HFFc6 (cell line): Measurements from ENCODE around the gene HOXC5. TPM values are rescaled to one million over a fixed set of nuclear protein-coding genes. Genes with fewer than 3 reads are reported as not detected.

Experiments used
- DNase-seq: peaks from one replicate; pipeline ENCODE4 v3.0.0-alpha.2; 2018
- H3K27ac Mint-ChIP-seq: 2 replicates; pipeline ENCODE4 v1.8.0; 2020; ENCODE audit warnings: mild to moderate bottlenecking, mixed read lengths
- H3K27me3 Mint-ChIP-seq: 2 replicates; pipeline ENCODE4 v1.8.0; 2021; ENCODE audit warnings: mild to moderate bottlenecking, moderate library complexity, mixed read lengths; ENCODE audit not compliant: insufficient read depth
- H3K36me3 Mint-ChIP-seq: 2 replicates; pipeline ENCODE4 v1.8.0; 2021; ENCODE audit warnings: low read depth, mixed read lengths
- H3K4me1 Mint-ChIP-seq: 2 replicates; pipeline ENCODE4 v1.8.0; 2020; ENCODE audit warnings: low read depth, mixed read lengths
- H3K4me3 Mint-ChIP-seq: 2 replicates; pipeline ENCODE4 v1.8.0; 2020; ENCODE audit warnings: mild to moderate bottlenecking, moderate library complexity, mixed read lengths
- H3K9me3 Mint-ChIP-seq: 2 replicates; pipeline ENCODE4 v1.8.0; 2020; ENCODE audit warnings: mild to moderate bottlenecking, mixed read lengths
- CTCF ChIP-seq: fragments of 200-600 bp; sonication (generic); IDR thresholded peaks from 2 replicates; pipeline ENCODE4 v1.5.0; 2021; ENCODE audit warnings: antibody characterized with exemption, mild to moderate bottlenecking
- total RNA-seq, 6 experiments: library from RNA; stranded (reverse); fragmentation: NEBNext Ultra II Directional; extraction: Animal tissue kit (Norgen Biotek cat#: 25700); gene quantifications; 2 replicates in 1 of 6; 3 replicates in 5 of 6; pipeline ENCODE4 v1.2.3, GENCODE V29; 2021

Gene HOXC5
- total RNA-seq, 6 experiments from 2014 or later: 0.13 TPM; not detected in 5

GRCh38 chr12:54012631-54013409 is 20.0 kb upstream of the HOXC5 start:
- TF ChIP-seq CTCF: no peak
- H3K27ac Mint-ChIP-seq: no peak overlapping the region
- H3K27me3 Mint-ChIP-seq: peaks cover 69% of the 10 kb centered on the region
- H3K9me3 Mint-ChIP-seq: no peaks in the 10 kb centered on the region
- H3K4me3 Mint-ChIP-seq: no peak overlapping the region
- DNase-seq: no peak
- H3K4me1 Mint-ChIP-seq: peaks cover 24% of the 10 kb centered on the region
- H3K36me3 Mint-ChIP-seq: no peaks in the 10 kb centered on the region

- TF ChIP-seq CTCF: no peak
- H3K4me1 Mint-ChIP-seq: peaks cover 24% of the 10 kb centered on the region
- no peak overlapping the region for H3K27ac Mint-ChIP-seq
- H3K27me3 Mint-ChIP-seq: peaks cover 59% of the 10 kb centered on the region
- no peaks in the 10 kb centered on the region for H3K36me3 Mint-ChIP-seq
- no peaks in the 10 kb centered on the region for H3K9me3 Mint-ChIP-seq
- no peak for DNase-seq
- H3K4me3 Mint-ChIP-seq: no peak overlapping the region
Measured at GRCh38 chr12:54014377-54015017, 18.4 kb upstream of the HOXC5 start.

GRCh38 chr12:54015018-54015931 is 17.6 kb upstream of the HOXC5 start:
- Mint-ChIP-seq H3K36me3 (no peaks in the 10 kb centered on the region), H3K9me3 (no peaks in the 10 kb centered on the region), H3K4me1 (peaks cover 30% of the 10 kb centered on the region), H3K4me3 (no peak overlapping the region), H3K27me3 (peaks cover 57% of the 10 kb centered on the region), H3K27ac (no peak overlapping the region)
- no peak for DNase-seq
- TF ChIP-seq CTCF: no peak

GRCh38 chr12:54016051-54016450 is 16.8 kb upstream of the HOXC5 start:
- peak overlapping the region; percentile 89; the same call in 1 of the 2 replicates for H3K4me3 Mint-ChIP-seq
- no peak overlapping the region; the same call in 1 of the 2 replicates for H3K27ac Mint-ChIP-seq

More at GRCh38 chr12:54016051-54016450, 16.8 kb upstream of the HOXC5 start:
- no peak for TF ChIP-seq CTCF
- Mint-ChIP-seq H3K9me3 (no peaks in the 10 kb centered on the region), H3K36me3 (no peaks in the 10 kb centered on the region), H3K27me3 (peaks cover 54% of the 10 kb centered on the region), H3K4me1 (peaks cover 28% of the 10 kb centered on the region)
- no peak for DNase-seq
